ENCODE measurements around the gene TTC1.

DNA sequence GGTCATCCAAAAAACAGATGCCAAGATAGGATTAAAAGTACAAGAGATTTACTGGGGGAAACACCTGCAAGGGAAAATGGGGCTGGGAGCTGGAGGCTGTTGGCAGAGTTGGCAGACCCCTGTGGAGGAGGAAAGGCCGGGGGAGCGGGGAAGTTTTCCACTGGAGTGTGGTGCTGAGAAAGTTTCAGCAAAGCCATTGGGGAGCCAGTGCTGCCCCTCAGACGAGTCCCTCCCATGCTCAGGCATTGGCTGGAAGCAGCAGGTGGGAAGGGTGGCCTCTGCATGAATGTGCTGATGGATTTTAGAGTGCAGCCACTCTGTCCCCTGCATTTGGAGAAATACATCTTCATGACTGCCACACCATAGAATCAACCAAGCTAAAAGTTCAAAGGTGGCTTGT, 52.8 kb downstream of the TTC1 start:
- no peak for TF ChIP-seq POLR2A (IDR thresholded peaks at IDR 0.05)
- TF ChIP-seq, protein P1, sequence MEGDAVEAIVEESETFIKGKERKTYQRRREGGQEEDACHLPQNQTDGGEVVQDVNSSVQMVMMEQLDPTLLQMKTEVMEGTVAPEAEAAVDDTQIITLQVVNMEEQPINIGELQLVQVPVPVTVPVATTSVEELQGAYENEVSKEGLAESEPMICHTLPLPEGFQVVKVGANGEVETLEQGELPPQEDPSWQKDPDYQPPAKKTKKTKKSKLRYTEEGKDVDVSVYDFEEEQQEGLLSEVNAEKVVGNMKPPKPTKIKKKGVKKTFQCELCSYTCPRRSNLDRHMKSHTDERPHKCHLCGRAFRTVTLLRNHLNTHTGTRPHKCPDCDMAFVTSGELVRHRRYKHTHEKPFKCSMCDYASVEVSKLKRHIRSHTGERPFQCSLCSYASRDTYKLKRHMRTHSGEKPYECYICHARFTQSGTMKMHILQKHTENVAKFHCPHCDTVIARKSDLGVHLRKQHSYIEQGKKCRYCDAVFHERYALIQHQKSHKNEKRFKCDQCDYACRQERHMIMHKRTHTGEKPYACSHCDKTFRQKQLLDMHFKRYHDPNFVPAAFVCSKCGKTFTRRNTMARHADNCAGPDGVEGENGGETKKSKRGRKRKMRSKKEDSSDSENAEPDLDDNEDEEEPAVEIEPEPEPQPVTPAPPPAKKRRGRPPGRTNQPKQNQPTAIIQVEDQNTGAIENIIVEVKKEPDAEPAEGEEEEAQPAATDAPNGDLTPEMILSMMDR (IDR thresholded peaks at IDR 0.05): no peak
